ENCODE measurements around the gene MAP2K6.

MAP2K6 gene

GRCh38 chr17:69427486-69428197, 13.1 kb downstream of the MAP2K6 start:
- DNase-seq: no peak

GRCh38 chr17:69428252-69428980, 13.9 kb downstream of the MAP2K6 start:
- no peak for DNase-seq

- no peak for DNase-seq
Observed at GRCh38 chr17:69430488-69430887, 16.0 kb downstream of the MAP2K6 start.

GRCh38 chr17:69431835-69432234, 17.3 kb downstream of the MAP2K6 start:
- no peak for DNase-seq

GRCh38 chr17:69433093-69433492, 18.6 kb downstream of the MAP2K6 start:
- no peak for DNase-seq

GRCh38 chr17:69434164-69434579, 19.7 kb downstream of the MAP2K6 start:
- peak; percentile 62 for DNase-seq

- DNase-seq: no peak
Observed at GRCh38 chr17:69435971-69436696, 21.6 kb downstream of the MAP2K6 start.

GRCh38 chr17:69437475-69437874, 23.0 kb downstream of the MAP2K6 start:
- no peak for DNase-seq

GRCh38 chr17:69438776-69439175, 24.3 kb downstream of the MAP2K6 start:
- no peak for DNase-seq

- DNase-seq: no peak
Observed at GRCh38 chr17:69441179-69441578, 26.7 kb downstream of the MAP2K6 start.

- DNase-seq: no peak
Observed at GRCh38 chr17:69443138-69443537, 28.6 kb downstream of the MAP2K6 start.

GRCh38 chr17:69444023-69444422, 29.5 kb downstream of the MAP2K6 start:
- DNase-seq: no peak

GRCh38 chr17:69445132-69445531, 30.6 kb downstream of the MAP2K6 start:
- no peak for DNase-seq

GRCh38 chr17:69447726-69448125, 33.2 kb downstream of the MAP2K6 start:
- no peak for DNase-seq

GRCh38 chr17:69448431-69449102, 34.1 kb downstream of the MAP2K6 start:
- no peak for DNase-seq

GRCh38 chr17:69450131-69450530, 35.6 kb downstream of the MAP2K6 start:
- DNase-seq: no peak

- DNase-seq: no peak
Observed at GRCh38 chr17:69450918-69451317, 36.4 kb downstream of the MAP2K6 start.

- no peak for DNase-seq
Observed at GRCh38 chr17:69451416-69452394, 37.2 kb downstream of the MAP2K6 start.

- no peak for DNase-seq
Observed at GRCh38 chr17:69452664-69453260, 38.3 kb downstream of the MAP2K6 start.

- DNase-seq: no peak
Observed at GRCh38 chr17:69454051-69454450, 39.6 kb downstream of the MAP2K6 start.

GRCh38 chr17:69455040-69455439, 40.5 kb downstream of the MAP2K6 start:
- no peak for DNase-seq

- no peak for DNase-seq
Observed at GRCh38 chr17:69457603-69458002, 43.1 kb downstream of the MAP2K6 start.

Data from NCI-H1105 (cell line).